Fibroblast of skin of left biceps (primary cell): ENCODE results near the gene ZNF787.

ENCODE experiments used
- DNase-seq, 2 experiments: peaks; one replicate each; pipeline ENCODE4 v3.0.0-alpha.2; 2013; ENCODE audit warnings: low read depth in 2 of 2

ZNF787 gene

DNA sequence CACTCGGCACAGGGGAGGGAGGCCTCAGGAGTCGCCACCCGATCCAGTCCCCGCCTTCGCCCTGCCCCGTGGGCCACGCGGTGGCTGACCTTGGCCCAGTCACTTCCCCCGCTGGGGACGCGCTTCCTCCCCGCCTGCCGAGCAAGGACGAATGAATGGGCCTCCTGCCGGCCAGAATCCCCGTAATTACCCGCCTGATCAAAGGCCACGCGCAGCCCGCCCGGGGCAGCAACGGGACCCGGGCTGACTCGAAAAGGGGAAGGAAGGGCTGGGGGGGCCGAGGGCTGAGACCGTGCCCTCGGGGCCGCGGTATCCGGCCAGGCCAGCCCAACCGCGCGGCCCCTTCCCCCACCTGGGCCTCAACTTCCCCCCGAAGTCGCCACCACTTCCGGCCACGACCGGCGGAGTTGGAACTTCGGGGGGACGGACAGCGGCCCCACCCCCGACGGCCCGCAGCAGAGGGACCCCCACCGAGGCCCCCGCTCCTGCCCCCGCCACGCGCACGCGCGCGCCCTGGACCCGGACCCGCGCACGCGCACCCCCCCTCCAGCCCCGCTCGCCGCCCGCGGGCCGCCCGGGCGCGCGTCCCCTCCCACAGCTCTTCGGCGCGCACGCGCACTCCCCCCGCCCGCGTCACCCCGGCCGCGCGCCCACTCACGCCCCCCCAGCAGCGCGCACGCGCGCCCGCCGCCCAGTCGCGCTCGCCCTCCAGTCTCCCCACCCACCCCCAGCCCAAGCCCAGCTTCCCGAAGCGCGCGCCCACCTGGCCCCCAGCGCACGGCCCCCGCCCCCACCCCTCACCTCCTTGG, 520 bp downstream of the ZNF787 start:
- peak; percentile 45 to 47 for DNase-seq

DNA sequence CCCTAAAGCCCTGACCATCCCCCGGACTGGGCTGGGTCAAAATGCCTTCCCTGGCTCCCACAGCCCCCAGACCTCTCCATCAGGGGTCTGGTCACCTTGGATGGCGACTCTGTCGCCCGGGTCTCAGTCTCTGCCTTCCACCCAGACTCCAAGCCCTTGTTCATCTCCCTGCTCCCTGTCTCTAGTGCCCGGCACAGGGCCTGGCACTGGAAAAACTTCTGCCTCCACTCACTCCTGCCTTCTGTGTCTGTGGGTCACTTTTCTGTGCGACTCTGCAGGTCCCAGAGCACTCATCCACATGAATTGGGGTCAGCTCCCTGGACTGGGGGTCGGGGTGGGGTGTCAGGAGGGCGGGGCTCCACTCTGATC, 1.1 kb downstream of the ZNF787 start:
- no peak for DNase-seq

DNA sequence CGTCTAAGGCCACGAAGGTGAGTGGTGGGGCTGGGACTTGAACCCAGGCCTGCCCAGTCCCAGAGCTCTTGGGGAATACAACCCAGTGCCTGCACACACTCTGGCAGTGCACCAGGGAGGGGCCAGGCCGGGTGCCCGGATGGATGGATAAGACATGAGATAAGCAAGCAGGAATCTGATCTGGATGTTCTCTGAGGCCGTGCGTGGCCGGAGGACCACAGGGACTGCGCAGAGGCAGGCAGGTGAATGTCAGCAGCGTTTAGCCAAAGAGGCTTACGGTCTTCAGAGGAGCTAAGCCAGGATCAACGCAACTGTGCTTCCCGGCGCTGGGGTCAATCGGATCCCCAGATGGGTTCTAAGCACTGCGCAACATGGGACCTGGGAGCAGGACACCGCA, 1.5 kb downstream of the ZNF787 start:
- DNase-seq, result no peak

DNA sequence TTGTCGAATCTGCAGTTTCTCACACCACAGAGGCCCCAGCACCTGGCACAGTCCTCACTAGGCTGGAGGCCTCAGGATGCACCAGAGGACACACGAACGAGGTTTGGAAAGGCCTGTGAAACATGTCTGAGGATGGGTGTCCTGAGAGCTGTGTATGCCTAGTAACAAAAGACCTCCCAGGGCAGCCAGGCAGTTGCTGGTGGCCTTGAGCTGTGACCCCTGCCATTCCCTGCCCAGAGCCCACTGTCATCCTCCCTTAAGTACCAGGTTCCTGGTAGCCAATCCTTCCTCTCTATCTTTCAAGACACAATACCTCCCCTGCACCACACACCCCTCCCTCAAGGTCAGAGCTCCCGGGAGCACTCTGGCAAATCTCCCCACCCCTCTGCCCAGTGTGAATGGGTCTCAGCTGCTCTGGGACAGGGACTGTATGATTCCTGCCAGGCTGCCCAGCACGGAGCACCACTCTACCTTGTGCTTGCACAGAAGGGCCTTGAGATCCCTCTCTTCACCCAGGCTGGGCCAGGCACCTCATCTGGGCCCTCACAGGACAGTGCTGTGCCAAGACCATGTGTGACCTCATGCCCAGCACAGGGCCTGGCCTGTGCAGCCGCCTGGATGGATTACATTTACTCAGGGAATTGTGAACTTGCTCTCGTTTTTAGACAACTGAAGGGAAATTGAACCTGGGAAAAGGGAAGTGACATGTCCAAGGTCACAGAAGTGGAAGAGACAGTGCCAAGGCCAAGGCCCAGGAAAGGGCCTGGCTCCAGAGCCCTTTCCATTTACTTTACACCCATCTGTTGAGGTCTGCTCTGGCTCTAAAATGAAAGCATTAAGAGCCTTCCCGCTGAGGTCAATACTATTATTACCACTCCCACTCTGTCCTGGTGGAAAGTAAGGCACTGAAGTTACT, 2.2 kb downstream of the ZNF787 start:
- DNase-seq, result no peak

DNA sequence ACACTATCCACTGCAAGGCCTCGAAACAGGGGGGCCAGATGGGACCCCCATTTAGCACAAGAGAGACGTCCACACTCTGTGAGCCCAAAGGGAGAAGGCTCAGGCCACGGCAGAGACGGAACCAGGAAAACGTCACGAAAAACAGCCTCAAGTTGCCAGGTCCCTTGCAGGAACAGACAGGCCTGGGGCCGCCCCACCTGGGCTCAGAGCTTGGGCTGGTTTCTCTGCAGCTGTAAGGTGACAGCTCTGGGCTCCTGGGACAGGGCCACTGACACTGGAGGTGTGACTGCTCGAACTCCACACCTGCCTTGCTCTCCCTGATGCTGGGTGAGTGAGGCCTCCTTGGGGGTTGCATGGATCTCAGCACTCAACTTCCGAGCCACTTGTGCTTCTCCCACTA, 3.2 kb downstream of the ZNF787 start:
- no peak for DNase-seq

DNA sequence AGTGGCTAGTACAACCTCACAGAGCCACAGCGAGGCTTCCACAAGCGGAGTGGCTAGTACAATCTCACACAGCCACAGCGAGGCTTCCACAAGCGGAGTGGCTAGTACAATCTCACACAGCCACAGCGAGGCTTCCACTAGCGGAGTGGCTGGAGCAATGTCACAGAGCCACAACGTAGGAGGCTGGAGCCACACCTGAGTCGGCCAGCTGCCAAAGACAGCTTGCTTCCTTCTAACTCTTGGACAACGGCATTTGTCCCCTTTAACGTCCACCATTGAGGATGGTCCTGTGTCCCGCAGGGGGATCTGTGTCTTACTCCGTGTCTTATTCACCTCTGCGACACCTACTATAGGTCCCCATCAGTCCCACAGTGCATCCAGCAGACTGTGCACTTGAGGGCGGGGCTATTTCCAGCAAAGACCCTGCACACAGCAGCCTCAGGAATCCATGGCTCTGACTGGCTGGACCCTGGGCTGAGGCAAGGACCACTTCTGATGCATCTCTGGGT, 3.7 kb downstream of the ZNF787 start:
- no peak for DNase-seq

DNA sequence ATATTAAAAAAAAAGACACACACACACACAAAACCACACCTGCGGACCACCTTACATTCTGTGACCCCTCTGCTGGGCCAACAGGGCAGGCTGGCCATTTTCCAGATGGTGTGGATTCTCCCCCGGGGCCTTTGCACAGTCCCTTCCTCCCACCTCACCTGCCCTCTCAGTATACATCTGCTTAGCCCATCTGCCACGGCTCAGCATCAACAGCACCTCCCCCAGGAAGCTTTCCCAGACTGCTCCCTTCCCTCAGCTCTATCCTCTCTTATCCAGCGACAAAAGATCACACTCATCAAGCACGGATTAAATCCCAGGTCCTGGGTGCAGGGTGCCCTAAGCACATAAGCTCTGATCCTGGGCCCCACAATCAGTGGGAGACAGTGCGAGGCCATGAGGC, 4.5 kb downstream of the ZNF787 start:
- no peak for DNase-seq

DNA sequence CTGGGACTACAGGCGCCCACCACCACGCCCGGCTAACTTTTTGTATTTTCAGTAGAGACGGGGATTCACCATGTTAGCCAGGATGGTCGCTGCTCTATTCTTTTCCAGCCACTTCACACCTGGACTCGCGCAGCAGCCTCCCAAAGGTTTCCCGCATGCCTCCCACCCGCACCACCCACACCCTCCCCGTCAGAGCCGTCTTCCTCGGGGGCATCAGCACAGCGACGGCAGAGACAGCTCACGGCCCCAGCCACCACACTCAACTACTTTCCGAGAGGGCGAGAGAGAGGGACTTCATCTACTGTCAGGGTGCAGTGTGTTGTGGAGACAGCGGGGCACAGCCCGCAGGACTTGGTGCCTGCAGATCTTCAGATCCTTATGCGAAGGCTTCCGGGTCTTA, 5.6 kb downstream of the ZNF787 start:
- no peak for DNase-seq

DNA sequence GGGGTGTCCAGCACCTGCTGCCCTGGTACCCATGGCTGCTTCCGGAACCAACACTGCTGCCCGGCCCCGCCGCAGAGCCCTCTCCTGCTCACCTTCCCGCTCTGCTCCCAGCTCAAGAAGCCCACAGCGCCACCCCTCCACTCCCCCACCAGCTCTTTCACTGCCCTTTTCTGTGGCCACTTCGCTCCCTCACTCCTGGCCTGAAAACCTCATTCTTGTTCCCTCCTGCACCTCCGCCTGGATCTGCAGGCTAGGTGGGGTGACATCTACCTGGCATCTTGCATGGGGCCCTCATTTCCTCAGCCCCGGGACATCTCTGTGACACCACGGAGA, 6.4 kb downstream of the ZNF787 start:
- DNase-seq, result no peak

DNA sequence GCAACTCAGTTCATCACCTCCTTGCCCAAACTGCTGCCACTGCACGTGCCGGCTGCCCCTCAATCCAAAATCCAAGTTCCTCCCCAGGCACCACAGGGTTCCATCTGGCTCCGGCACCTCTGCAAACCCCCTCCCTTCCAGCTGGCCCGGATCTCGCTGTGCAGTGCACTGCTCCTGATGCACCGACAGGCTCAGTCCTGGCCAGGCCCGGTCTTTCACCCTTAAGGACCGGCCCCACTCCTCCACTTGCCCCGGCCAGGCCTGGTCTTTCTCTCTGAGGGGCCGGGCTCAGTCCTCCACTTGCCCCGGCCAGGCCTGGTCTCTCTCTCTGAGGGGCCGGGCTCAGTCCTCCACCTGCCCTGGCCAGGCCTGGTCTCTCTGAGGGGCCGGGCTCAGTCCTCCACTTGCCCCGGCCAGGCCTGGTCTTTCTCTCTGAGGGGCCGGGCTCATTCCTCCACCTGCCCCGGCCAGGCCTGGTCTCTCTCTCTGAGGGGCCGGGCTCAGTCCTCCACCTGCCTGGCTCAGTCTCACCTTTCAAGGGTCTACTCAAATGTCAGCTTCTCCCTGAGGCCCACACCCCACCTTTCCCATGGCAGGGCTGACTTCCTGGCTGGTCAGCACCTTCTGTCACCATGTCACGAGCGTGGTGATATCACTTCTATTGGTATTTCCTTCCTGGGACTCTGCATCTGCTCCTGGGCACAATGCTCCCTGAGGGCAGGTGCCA, 6.9 kb downstream of the ZNF787 start:
- no peak for DNase-seq

DNA sequence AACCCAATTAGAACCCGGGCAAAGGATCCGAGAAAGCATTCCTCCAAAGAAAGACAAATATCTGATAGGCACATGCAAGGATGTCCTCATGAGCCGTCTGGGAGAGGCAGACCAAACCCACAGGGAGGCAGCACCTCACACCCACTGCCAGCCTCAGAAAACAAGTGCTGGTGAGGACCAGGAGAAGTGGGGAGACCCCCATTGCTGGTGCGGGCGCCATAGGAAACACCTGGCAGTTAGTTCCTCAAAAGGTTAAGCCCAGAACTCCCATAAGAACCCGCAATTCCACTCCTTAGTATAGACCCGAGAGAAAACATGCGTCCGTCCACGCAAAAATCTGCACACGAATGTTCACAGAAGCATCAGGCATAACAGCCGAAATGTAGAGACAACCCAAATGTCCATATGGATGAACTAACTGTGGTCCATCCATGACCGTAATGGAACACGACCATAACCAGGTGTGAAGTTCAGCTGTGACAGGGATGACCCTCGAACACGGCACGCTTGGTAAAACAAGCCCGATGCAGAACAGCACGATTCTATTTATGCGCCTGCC, 7.9 kb downstream of the ZNF787 start:
- no peak for DNase-seq

DNA sequence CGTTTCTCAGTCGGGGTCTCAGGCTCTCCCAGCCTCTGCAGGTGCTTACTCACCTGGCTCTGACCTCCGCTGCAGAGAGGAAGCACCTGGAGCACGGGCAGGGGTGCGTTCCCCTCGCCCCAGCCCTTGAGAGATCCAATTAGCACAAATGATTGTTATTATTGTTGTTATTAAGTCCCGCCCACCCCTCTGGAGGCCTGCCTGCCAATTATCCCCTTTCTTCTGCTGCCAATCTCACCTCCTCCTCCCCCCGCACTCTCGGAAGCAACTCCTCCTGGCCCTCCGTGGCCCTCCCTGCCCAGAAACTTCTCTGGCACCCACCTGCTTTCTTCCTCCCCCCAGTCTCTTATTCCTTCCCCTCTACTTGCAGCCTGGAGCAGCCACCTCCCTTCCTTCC, 8.8 kb downstream of the ZNF787 start:
- no peak for DNase-seq

DNA sequence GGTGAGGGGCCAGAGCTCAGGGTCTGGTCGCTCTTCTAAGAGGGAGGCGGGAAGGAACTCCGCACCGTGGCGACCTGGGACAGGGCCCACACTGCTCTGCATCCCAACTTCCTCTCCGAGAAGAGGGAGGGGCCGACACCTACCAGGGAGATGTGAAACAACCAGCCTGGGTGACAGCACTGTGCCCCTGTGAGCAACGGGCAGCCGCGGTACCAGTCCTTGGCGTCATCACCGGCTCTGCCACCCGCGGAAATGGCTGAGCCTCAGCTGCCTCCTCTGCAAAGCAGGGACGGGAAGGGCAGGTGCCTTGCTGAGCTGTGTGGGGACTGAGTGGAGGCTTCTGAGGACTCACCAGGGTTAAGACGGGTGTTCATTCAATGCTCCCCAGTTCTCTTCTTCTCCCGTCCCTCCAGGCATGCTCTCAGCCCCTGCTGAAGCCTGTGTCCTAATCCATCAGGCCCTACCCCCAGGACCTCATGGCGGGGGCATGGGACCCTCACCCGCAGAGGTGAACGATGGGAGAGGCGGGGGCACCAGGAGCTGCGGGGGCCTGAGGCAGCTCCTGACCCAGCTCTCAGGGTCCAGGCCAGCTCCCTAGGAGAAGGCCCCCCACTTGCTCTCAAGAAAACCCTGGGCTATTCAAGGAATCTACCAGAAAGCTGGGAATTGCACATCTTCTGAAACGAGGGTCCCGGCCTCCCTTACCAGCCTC, 9.3 kb downstream of the ZNF787 start:
- no peak for DNase-seq

DNA sequence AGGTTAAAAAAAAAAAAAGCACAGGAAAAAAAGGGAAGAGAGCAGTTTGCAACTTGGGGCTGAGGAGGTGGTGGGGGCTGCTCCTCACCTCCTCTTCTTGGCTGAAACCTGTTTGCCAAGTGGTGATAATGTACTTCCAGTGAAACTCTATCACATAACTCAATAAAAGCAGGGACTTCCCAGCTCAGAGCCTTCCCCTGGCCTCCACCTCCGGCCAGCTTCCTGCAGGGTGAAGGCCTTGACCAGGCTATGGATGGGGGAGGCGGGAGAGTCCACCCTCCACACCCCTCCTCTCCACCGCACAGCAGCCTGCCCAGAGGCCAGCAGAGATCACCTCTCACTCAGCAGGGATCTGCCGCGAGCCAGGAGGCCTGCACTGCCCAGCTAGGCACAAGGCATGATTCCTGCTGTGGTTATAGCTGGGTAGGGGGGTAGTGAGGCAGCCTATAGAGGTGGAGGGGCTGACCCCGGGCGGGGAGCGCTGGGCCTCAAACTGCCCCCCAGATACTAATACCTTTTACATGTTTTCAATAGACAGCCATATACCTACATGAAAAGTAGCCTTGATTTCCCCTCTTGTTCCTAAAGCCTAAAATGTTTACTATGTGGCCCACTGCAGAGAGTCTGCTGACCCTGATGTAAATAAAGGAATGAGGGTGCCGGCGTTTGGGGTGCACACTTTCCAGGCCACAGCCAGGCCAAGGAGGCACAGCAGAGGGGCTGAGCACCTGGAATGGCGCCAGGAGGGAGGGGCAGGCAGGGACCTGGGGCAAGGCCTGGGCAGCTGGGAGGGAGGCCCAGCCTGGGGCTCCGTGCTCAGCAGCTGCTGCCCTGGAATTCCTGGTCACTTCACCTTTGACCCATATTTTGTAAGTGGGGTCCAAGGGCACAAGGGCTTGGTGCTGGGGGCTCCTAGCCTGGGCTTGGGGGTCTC, 10.3 kb downstream of the ZNF787 start:
- DNase-seq, result no peak

DNA sequence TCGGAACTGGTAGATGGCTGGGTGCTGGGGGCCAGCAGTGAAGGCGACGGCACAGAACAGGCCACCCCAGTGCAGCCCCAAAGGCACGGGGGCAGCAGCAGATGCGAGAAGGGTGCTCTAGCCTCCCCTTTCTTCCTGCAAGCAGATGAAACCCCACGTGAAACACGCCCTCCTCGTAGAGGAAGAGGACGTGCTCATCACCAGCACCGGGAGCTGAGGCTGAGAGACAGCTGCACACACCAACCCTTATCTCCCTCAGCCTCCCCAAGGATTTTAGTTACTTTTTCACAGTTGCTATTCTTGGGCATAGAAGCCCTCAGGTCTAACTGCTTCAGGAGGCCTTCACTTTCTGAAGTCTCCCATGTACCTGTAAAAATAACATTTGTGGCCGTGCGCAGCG, 11.9 kb downstream of the ZNF787 start:
- no peak for DNase-seq

DNA sequence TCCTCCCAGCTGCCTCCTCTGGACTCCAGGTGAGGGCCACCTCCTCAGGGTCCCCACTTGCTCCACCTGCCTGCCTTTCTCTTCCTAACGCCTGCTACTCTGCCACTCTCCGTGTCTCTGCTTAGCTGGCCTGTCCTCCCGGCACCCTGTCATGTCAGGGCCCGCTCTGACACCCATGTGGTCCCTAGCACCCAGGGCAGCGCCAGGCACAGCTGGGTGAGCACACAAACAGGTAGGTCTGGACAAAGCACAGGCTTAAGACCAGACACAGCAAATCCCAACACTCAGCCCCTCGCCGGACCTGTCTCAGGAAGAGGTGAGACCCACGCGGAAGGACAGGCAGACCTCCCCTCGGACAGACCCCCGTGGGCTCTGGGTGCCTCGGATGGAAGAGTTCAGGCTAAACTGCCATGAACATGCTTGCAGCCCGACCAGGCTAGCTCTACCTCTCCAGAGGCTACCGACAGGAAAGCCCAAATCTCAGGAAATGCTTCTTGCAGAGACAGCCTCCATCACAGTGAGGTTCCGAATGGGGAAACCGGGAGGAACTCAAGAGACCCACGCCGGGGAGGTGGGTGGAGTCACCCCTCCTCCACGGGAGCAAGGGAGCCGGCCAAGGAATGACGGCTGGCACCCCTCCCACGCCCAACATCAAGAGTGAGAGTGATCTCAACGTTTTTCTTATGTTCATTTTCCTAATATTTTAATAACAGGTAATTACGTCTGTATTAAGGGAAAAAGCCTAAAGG, 12.5 kb downstream of the ZNF787 start:
- DNase-seq, result no peak

DNA sequence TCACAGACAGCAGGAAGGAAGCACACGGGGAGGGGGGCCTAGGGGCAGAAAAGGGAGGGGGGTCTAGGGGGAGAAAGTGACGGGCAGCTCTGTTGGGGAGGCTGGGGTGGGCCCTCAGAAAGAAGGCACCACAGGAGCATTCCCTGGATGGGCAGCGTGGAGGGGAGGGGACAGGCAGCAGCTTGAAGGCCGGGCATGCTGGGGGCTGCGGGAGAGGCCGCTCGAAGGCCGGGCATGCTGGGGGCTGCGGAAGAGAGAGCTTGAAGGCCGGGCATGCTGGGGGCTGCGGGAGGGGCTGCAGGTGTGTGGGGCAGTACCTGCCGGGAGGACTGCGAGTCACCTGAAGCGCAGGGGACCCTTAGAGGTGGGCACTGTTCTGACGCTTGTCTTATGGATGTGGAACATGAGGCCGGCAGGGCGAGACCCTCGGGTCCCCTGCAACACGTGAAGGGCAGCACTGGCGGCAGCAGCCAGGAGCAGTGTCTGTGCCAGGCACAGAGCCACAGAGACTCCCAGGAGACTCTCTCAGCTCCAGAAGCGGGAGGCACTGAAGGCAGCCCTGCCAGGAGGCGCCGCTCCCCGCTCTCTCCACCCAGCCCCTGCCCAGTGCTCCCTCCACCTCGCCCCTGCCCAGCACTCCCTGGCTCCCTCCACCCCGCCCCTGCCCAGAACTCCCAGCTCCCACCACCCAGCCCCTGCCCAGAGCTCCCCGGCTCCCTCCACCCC, 13.3 kb downstream of the ZNF787 start:
- no peak for DNase-seq

DNA sequence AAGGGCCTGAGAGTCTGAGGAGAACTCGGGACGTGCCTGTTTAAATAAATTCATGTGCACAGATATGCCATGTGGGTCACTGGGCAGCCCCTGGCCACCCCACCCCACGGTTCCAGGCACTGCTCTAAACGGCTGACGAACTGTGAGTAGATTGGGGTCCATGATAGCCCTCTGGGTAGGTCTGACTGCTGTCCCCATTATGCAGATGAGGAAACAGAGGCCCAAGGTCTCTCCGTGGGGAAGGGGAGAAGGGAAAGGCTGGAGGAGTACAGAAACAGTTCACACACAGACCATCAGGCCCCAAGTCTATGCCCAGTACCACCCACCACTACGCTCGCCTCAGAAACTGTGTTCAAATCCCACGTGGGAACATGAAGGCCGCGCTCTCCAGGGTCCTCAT, 14.1 kb downstream of the ZNF787 start:
- no peak for DNase-seq

DNA sequence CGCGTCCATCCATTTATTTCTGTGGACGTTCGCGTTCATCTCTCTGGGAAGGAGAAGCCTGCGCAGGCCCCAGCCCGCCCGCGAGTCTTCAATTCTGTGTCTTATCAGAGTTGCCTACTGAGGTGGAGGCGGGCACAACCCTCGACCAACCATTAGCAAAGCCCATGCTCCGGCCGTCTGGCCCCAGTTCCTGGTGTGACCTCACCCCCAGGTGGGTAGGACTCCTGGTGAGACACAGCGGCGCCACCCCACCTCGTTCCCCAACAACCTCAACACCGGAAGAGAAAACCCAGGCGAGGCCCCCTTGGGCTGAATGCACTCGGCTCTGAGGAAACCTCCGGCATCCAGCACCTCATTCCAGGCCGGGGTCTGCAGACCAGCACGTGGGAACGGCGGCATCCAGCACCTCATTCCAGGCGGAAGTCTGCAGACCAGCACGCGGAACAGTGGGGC, 14.7 kb downstream of the ZNF787 start:
- no peak for DNase-seq
